ENCODE measurements around the gene GARS1.

DNA sequence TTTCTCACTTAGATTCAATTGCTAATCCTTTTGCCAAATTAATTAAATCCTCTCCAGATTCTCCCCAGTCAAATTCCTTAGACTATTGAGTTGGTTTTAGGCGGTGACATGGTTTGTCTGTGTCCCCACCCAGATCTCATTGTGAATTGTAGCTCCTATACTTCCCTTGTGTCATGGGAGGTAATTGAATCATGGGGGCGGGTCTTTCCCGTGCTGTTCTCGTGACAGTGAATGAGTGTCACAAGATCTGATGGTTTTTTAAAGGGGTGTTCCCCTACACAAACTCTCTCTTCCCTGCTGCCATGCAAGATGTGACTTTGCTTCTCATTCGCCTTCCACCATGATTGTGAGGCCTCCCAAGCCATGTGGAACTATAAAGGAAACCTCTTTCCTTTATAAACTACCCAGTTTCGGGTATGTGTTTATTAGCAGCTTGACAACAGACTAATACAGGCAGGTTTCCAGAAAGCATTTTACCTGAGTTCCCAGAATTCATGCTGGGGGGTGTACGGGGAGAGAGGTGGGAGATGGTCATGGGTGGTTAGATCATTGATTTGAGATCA is 44.7 kb upstream of the GARS1 start:
- TF ChIP-seq, protein P1, sequence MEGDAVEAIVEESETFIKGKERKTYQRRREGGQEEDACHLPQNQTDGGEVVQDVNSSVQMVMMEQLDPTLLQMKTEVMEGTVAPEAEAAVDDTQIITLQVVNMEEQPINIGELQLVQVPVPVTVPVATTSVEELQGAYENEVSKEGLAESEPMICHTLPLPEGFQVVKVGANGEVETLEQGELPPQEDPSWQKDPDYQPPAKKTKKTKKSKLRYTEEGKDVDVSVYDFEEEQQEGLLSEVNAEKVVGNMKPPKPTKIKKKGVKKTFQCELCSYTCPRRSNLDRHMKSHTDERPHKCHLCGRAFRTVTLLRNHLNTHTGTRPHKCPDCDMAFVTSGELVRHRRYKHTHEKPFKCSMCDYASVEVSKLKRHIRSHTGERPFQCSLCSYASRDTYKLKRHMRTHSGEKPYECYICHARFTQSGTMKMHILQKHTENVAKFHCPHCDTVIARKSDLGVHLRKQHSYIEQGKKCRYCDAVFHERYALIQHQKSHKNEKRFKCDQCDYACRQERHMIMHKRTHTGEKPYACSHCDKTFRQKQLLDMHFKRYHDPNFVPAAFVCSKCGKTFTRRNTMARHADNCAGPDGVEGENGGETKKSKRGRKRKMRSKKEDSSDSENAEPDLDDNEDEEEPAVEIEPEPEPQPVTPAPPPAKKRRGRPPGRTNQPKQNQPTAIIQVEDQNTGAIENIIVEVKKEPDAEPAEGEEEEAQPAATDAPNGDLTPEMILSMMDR (IDR thresholded peaks at IDR 0.05): no peak
- TF ChIP-seq POLR2A (IDR thresholded peaks at IDR 0.05): no peak

All from right lobe of liver (tissue), 4 donors.